Nephron progenitor cell (in vitro differentiated cells): ENCODE data around the gene PDGFC.

Experiments used
- DNase-seq: peaks from one replicate; pipeline ENCODE4 v3.0.0; 2021
- H3K27ac Mint-ChIP-seq: 2 replicates; pipeline ENCODE4 v1.8.0; 2021; ENCODE audit warnings: mild to moderate bottlenecking, moderate library complexity, mixed read lengths
- H3K27me3 Mint-ChIP-seq: 2 replicates; pipeline ENCODE4 v1.8.0; 2021; ENCODE audit warnings: mild to moderate bottlenecking, low read depth, mixed read lengths; ENCODE audit not compliant: poor library complexity
- H3K36me3 Mint-ChIP-seq: 2 replicates; pipeline ENCODE4 v1.8.0; 2021; ENCODE audit warnings: low read depth, mixed read lengths
- H3K4me1 Mint-ChIP-seq: 2 replicates; pipeline ENCODE4 v1.8.0; 2021; ENCODE audit warnings: mixed read lengths
- H3K4me3 Mint-ChIP-seq: 2 replicates; pipeline ENCODE4 v1.8.0; 2021; ENCODE audit warnings: mild to moderate bottlenecking, moderate library complexity, mixed read lengths
- H3K9me3 Mint-ChIP-seq: 2 replicates; pipeline ENCODE4 v1.8.0; 2021; ENCODE audit warnings: mild to moderate bottlenecking, moderate library complexity, mixed read lengths
- CTCF ChIP-seq: fragments of 200-600 bp; sonication (generic); IDR thresholded peaks from 2 replicates; pipeline ENCODE4 v1.5.0; 2021; ENCODE audit warnings: antibody characterized with exemption

The PDGFC gene

GRCh38 chr4:156732634-156733033 lies 239.0 kb downstream of the PDGFC start:
- no peaks in the 10 kb centered on the region for H3K4me1 Mint-ChIP-seq
- peaks cover 11% of the 10 kb centered on the region for H3K36me3 Mint-ChIP-seq
- H3K27me3 Mint-ChIP-seq = peaks cover 3% of the 10 kb centered on the region
- DNase-seq = no peak
- no peak for TF ChIP-seq CTCF
- peaks cover 47% of the 10 kb centered on the region for H3K9me3 Mint-ChIP-seq
- H3K27ac Mint-ChIP-seq = no peak overlapping the region
- H3K4me3 Mint-ChIP-seq = no peak overlapping the region

- no peak for DNase-seq
- no peak for TF ChIP-seq CTCF
- peaks cover 11% of the 10 kb centered on the region for H3K36me3 Mint-ChIP-seq
- peaks cover 5% of the 10 kb centered on the region for H3K4me1 Mint-ChIP-seq
- H3K4me3 Mint-ChIP-seq = no peak overlapping the region
- no peak overlapping the region for H3K27ac Mint-ChIP-seq
- H3K27me3 Mint-ChIP-seq = no peaks in the 10 kb centered on the region
- H3K9me3 Mint-ChIP-seq = peaks cover 43% of the 10 kb centered on the region
Observed at GRCh38 chr4:156729416-156729815, 242.2 kb downstream of the PDGFC start.

- H3K4me3 Mint-ChIP-seq = no peak overlapping the region
- H3K27me3 Mint-ChIP-seq = no peaks in the 10 kb centered on the region
- DNase-seq = no peak
- no peaks in the 10 kb centered on the region for H3K36me3 Mint-ChIP-seq
- peaks cover 20% of the 10 kb centered on the region for H3K9me3 Mint-ChIP-seq
- peaks cover 5% of the 10 kb centered on the region for H3K4me1 Mint-ChIP-seq
- TF ChIP-seq CTCF = no peak
- no peak overlapping the region for H3K27ac Mint-ChIP-seq
Observed at GRCh38 chr4:156725257-156725656, 246.3 kb downstream of the PDGFC start.

GRCh38 chr4:156723951-156724668 lies 247.5 kb downstream of the PDGFC start:
- no peak for TF ChIP-seq CTCF

GRCh38 chr4:156718226-156718625 lies 253.4 kb downstream of the PDGFC start:
- Mint-ChIP-seq H3K4me1 (no peaks in the 10 kb centered on the region), H3K4me3 (no peak overlapping the region), H3K27ac (no peak overlapping the region), H3K9me3 (peaks cover 8% of the 10 kb centered on the region), H3K36me3 (no peaks in the 10 kb centered on the region), H3K27me3 (no peaks in the 10 kb centered on the region)
- DNase-seq = no peak
- TF ChIP-seq CTCF = no peak

More at GRCh38 chr4:156723951-156724668, 247.5 kb downstream of the PDGFC start:
- H3K4me1 Mint-ChIP-seq = peaks cover 5% of the 10 kb centered on the region
- no peak overlapping the region for H3K27ac Mint-ChIP-seq
- no peaks in the 10 kb centered on the region for H3K27me3 Mint-ChIP-seq
- no peaks in the 10 kb centered on the region for H3K36me3 Mint-ChIP-seq
- DNase-seq = no peak
- H3K9me3 Mint-ChIP-seq = peaks cover 20% of the 10 kb centered on the region
- no peak overlapping the region for H3K4me3 Mint-ChIP-seq

GRCh38 chr4:156711193-156711590 lies 260.4 kb downstream of the PDGFC start:
- Mint-ChIP-seq H3K36me3 (no peaks in the 10 kb centered on the region), H3K9me3 (no peaks in the 10 kb centered on the region), H3K27me3 (no peaks in the 10 kb centered on the region), H3K4me1 (no peaks in the 10 kb centered on the region), H3K4me3 (no peak overlapping the region), H3K27ac (no peak overlapping the region)
- TF ChIP-seq CTCF = no peak
- no peak for DNase-seq
